ENCODE results near the gene FBLL1. TPM values are rescaled to one million over a fixed set of nuclear protein-coding genes. Genes with fewer than 3 reads are reported as not detected.
A peak's percentile ranks its signal among the peaks of the same experiment; 100 is the strongest.

FBLL1 gene
- total and polyA plus RNA-seq, 10 of the 15 experiments (the other 5 are each of a cell fraction or from before 2014, with no cell fraction given), result 0.04 to 0.23 (median 0.15) TPM; not detected in 7

DNA sequence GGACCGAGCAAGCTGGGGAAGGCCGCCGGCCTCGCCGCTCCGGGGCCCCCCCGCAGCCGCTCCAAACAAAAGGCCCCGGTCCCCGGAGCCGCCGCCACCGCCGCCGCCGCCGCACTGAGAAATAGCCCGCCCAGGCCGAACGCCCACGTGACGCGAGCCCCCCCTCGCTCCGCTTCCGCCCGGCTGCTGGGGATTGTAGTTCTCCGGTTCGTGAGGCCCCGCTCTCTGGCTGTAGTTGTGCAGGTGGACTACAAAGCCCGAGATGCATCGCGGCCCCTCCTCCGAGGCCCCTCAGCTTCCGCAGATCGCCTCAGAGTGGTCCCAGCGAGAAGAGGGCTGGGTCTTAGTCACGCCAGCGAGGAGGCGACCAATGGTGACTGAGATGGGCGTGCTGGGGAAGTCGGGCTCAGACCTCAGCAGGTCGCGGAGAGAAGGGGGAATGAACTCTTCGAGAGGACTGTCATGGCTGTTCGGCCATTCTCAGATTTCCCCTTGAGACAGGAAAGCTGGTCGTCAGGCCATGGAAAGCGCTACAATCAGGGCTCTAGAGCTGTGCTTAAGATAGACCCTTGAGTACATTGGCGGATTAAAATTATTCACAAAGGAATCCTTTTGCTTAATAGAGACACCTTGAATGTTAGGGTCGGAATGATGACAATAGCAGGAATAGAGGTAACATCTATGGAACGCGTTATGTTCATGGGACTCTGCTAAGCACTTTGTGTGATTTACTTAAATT lies 50.6 kb downstream of the FBLL1 start (continued):
- TF ChIP-seq, protein P1, sequence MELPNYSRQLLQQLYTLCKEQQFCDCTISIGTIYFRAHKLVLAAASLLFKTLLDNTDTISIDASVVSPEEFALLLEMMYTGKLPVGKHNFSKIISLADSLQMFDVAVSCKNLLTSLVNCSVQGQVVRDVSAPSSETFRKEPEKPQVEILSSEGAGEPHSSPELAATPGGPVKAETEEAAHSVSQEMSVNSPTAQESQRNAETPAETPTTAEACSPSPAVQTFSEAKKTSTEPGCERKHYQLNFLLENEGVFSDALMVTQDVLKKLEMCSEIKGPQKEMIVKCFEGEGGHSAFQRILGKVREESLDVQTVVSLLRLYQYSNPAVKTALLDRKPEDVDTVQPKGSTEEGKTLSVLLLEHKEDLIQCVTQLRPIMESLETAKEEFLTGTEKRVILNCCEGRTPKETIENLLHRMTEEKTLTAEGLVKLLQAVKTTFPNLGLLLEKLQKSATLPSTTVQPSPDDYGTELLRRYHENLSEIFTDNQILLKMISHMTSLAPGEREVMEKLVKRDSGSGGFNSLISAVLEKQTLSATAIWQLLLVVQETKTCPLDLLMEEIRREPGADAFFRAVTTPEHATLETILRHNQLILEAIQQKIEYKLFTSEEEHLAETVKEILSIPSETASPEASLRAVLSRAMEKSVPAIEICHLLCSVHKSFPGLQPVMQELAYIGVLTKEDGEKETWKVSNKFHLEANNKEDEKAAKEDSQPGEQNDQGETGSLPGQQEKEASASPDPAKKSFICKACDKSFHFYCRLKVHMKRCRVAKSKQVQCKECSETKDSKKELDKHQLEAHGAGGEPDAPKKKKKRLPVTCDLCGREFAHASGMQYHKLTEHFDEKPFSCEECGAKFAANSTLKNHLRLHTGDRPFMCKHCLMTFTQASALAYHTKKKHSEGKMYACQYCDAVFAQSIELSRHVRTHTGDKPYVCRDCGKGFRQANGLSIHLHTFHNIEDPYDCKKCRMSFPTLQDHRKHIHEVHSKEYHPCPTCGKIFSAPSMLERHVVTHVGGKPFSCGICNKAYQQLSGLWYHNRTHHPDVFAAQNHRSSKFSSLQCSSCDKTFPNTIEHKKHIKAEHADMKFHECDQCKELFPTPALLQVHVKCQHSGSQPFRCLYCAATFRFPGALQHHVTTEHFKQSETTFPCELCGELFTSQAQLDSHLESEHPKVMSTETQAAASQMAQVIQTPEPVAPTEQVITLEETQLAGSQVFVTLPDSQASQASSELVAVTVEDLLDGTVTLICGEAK (IDR thresholded peaks at IDR 0.05; ENCODE audit: borderline replicate concordance), result peak; percentile 92
- TF ChIP-seq CHD2 (IDR thresholded peaks at IDR 0.05; ENCODE audit: borderline replicate concordance, low read depth, low read length) (peak; percentile 85), RB1 (IDR thresholded peaks at IDR 0.05; ENCODE audit: borderline replicate concordance) (no peak), POLR2AphosphoS5 (IDR thresholded peaks at IDR 0.05; ENCODE audit: low read length) (peak; percentile 96), EZH2 (IDR thresholded peaks at IDR 0.05; ENCODE audit: borderline replicate concordance, control insufficient read depth, low read depth, low read length) (no peak), RELA (IDR thresholded peaks at IDR 0.05; ENCODE audit: borderline replicate concordance, partially characterized antibody) (peak; percentile 76), ZNF217 (IDR thresholded peaks at IDR 0.05) (no peak), MXI1 (IDR thresholded peaks at IDR 0.05; ENCODE audit: low read depth, low read length) (0 out of 2 replicates have a peak, but pooled peaks have one; percentile 46), SP1 (IDR thresholded peaks at IDR 0.05; ENCODE audit: low read depth, low read length) (peak; percentile 77), BACH1 (IDR thresholded peaks at IDR 0.05; ENCODE audit: borderline replicate concordance) (peak; percentile 83; the same call in 1 of the 2 replicates), HSF1 (IDR thresholded peaks at IDR 0.05; ENCODE audit: low read depth, low read length) (no peak), CHD4 (IDR thresholded peaks at IDR 0.05) (no peak), ZNF384 (IDR thresholded peaks at IDR 0.05; ENCODE audit: borderline replicate concordance, low read depth, low read length) (no peak), ZZZ3 (IDR thresholded peaks at IDR 0.05; ENCODE audit: control insufficient read depth, insufficient read length, low read depth) (no peak), HDAC6 (IDR thresholded peaks at IDR 0.05; ENCODE audit: unreplicated experiment) (no peak), ETV6 (conservative IDR thresholded peaks at IDR 0.05 in 1 of 2, IDR thresholded peaks at IDR 0.05 in 1 of 2; ENCODE audit: borderline replicate concordance in 1 of 2, low read depth in 1 of 2) (no peak), RFX5 (IDR thresholded peaks at IDR 0.05; ENCODE audit: low read depth, low read length) (no peak), SREBF2 (IDR thresholded peaks at IDR 0.05; ENCODE audit: low read length) (peak; percentile 82), TAF1 (IDR thresholded peaks at IDR 0.05; ENCODE audit: borderline replicate concordance, low read depth, low read length) (peak; percentile 89), MYC (IDR thresholded peaks at IDR 0.05; ENCODE audit: insufficient read depth, insufficient read length, insufficient replicate concordance, low read length, severe bottlenecking) (no peak), TCF7 (IDR thresholded peaks at IDR 0.05; ENCODE audit: borderline replicate concordance) (no peak), ATF3 (IDR thresholded peaks at IDR 0.05; ENCODE audit: borderline replicate concordance, extremely low read depth, low read depth, low read length) (peak; percentile 92)
